Mesothelial cell of epicardium (in vitro differentiated cells): ENCODE data around the gene MGAT5B. TPM values are rescaled to one million over a fixed set of nuclear protein-coding genes. Genes with fewer than 3 reads are reported as not detected.

Experiments
- DNase-seq, 2 experiments: peaks; one replicate each; pipeline ENCODE4 v3.0.0; 2021; ENCODE audit warnings: low spot score in 2 of 2; ENCODE audit not compliant: unreplicated experiment in 2 of 2
- H3K27ac Mint-ChIP-seq: 2 replicates; pipeline ENCODE4 v1.8.0; 2021; ENCODE audit warnings: mixed read lengths
- H3K27me3 Mint-ChIP-seq: 2 replicates; pipeline ENCODE4 v1.8.0; 2021; ENCODE audit warnings: low read depth, mixed read lengths
- H3K36me3 Mint-ChIP-seq: 2 replicates; pipeline ENCODE4 v1.8.0; 2021; ENCODE audit warnings: mixed read lengths
- H3K4me1 Mint-ChIP-seq: 2 replicates; pipeline ENCODE4 v1.8.0; 2021; ENCODE audit warnings: mixed read lengths
- H3K4me3 Mint-ChIP-seq: 2 replicates; pipeline ENCODE4 v1.8.0; 2021; ENCODE audit warnings: mild to moderate bottlenecking, moderate library complexity, mixed read lengths
- H3K9me3 Mint-ChIP-seq: 2 replicates; pipeline ENCODE4 v1.8.0; 2021; ENCODE audit warnings: mixed read lengths
- total RNA-seq: library from RNA; stranded (reverse); gene quantifications from 3 replicates; pipeline ENCODE4 v1.2.1, GENCODE V29; 2021
- TF ChIP-seq, protein P1 (sequence below): fragments of 200-600 bp; sonication (generic); IDR thresholded peaks from one replicate; pipeline ENCODE4 v1.5.0; 2021; ENCODE audit warnings: antibody characterized with exemption; ENCODE audit not compliant: unreplicated experiment

MGAT5B gene
- total RNA-seq, 1 donor from 2014 or later = 0.78 TPM

DNA sequence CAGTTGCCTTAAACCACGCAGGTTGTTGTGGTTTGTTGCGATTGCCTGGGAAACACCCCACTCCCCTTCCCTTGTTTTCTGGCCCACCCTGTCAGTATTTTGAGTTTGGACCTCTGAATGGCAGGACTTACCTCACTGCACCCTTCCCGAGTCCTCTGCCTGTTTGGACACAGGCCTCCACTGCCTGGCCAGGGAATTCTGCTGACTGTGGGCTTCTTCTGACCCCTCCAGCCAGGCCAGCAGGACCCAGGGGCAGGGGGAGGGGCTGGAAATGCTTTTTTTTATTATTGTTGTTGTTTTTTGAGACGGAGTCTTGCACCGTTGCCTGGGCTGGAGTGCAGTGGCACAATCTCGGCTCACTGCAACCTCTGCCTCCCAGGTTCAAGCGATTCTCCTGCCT is 4.2 kb upstream of the MGAT5B start:
- no peaks in the 10 kb centered on the region for H3K36me3 Mint-ChIP-seq
- peaks cover 11% of the 10 kb centered on the region for H3K4me1 Mint-ChIP-seq
- H3K27me3 Mint-ChIP-seq = peaks cover 40% of the 10 kb centered on the region
- no peaks in the 10 kb centered on the region for H3K9me3 Mint-ChIP-seq
- no peak overlapping the region for H3K4me3 Mint-ChIP-seq
- no peak overlapping the region for H3K27ac Mint-ChIP-seq
- TF ChIP-seq, protein P1, sequence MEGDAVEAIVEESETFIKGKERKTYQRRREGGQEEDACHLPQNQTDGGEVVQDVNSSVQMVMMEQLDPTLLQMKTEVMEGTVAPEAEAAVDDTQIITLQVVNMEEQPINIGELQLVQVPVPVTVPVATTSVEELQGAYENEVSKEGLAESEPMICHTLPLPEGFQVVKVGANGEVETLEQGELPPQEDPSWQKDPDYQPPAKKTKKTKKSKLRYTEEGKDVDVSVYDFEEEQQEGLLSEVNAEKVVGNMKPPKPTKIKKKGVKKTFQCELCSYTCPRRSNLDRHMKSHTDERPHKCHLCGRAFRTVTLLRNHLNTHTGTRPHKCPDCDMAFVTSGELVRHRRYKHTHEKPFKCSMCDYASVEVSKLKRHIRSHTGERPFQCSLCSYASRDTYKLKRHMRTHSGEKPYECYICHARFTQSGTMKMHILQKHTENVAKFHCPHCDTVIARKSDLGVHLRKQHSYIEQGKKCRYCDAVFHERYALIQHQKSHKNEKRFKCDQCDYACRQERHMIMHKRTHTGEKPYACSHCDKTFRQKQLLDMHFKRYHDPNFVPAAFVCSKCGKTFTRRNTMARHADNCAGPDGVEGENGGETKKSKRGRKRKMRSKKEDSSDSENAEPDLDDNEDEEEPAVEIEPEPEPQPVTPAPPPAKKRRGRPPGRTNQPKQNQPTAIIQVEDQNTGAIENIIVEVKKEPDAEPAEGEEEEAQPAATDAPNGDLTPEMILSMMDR = no peak
- DNase-seq = no peak

DNA sequence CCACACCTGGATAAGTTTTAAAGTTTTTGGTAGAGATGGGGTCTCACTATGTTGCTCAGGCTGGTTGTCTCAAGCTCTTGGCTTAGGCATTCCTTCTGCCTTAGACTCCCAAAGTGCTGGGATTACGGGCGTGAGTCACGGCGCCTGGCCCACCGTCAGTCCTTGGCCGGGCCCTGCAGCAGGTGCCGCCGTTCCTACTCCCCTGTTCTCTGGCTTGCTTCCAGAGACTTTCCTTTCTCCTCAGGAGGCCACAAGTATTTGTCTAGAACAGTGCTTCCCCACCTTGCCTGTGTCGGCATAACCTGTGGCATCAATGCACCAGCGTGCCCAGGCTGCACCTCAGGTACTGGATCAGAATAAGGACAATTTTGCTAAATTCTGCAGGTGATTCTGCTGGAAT is 3.0 kb upstream of the MGAT5B start:
- H3K27me3 Mint-ChIP-seq = peaks cover 41% of the 10 kb centered on the region

DNA sequence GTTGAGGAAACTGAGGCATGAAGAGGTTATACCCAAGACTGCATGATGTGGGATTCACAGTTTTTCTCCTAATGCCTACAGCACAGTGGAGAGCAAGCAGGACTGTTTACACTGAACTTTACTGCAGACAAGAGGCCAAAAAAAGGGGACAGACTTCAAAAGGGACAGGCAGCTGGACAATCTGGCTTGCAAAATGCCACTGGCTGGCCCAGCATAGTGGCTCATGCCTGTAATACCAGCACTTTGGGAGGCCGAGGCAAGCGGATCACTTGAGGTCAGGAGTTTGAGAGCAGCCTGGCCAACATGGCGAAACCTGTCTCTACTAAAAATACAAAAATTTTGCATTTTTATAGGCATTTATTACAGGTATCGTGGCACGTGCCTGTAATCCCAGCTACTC is 2.0 kb upstream of the MGAT5B start:
- peaks cover 51% of the 10 kb centered on the region for H3K27me3 Mint-ChIP-seq
- H3K4me1 Mint-ChIP-seq = peaks cover 11% of the 10 kb centered on the region
- TF ChIP-seq, protein P1 = no peak
- DNase-seq = no peak
- H3K9me3 Mint-ChIP-seq = no peaks in the 10 kb centered on the region
- H3K27ac Mint-ChIP-seq = no peak overlapping the region
- H3K36me3 Mint-ChIP-seq = no peaks in the 10 kb centered on the region
- H3K4me3 Mint-ChIP-seq = no peak overlapping the region

More for the DNA sequence above, 3.0 kb upstream of the MGAT5B start:
- Mint-ChIP-seq H3K9me3 (no peaks in the 10 kb centered on the region), H3K4me3 (no peak overlapping the region), H3K36me3 (no peaks in the 10 kb centered on the region), H3K27ac (no peak overlapping the region), H3K4me1 (peaks cover 11% of the 10 kb centered on the region)
- TF ChIP-seq, protein P1 = no peak
- no peak for DNase-seq

DNA sequence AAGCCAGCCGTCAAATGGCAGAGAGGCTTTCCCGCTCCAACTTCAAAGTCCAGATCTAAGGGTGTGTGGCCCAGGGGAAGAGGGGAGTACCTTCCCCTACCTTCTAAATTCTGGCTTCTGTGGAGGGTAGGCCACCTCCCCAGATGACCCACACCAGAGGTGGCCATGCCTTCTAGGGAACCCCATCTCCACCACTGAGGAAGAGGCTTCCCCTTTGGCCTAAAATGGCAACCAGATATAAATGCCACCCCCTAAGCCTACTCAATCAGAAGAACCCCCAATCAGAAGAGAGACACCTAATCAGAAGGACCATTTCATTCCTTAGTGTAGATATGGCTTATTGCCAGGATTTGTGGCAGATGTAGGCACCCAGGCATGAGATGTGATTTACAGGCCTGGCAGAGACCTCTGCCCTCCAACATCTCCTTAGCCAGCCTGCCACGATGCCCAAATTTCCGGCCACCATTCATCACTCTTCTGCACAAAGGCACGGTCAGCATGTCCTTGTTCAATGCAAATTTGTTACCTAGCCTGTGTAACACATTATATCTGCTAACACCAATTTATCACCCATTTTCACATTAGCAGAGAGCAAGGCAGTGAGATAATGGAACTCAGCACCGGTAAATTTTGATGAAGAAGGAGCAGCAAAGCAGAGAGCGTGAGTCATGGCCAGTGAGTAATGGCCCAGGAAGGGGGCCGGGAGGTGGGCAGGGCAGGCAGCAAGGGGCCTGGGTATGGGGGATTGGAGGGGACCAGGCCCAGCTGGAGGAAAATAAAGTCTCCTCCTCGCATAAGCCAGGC is 1.2 kb upstream of the MGAT5B start:
- Mint-ChIP-seq H3K4me1 (peaks cover 11% of the 10 kb centered on the region), H3K9me3 (no peaks in the 10 kb centered on the region), H3K36me3 (no peaks in the 10 kb centered on the region), H3K4me3 (peak overlapping the region; percentile 71), H3K27me3 (peaks cover 53% of the 10 kb centered on the region), H3K27ac (no peak overlapping the region)
- DNase-seq = no peak
- TF ChIP-seq, protein P1 = no peak

DNA sequence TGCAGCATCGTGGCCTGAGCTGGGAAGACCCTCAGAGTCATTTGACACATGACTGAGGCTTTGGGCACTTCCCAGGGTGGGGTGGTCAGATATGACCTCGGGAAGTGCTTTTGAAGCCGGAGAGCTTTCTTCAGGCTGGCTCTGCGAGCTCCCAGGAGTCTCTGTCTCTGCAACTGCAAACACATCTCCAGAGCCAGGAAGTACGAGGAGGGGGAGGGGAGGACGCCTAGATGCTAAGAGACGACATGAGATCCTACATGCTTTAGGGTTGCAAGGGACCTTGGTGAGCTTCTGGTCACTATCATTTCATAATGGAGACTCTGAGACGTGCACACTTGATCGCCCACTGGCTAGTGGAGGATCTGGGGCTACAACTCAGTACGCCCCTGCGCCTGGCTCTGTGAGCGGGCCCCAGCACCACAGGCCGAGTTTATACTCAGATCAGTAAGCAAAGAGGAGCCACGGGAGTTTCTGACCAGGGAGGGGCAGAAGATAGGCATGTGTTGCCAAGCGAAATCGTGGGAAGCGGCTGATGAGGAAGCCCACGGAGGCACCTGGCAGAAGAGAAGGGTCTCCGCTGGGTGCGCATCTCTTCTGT is 527 bp upstream of the MGAT5B start:
- TF ChIP-seq, protein P1 = no peak
- H3K4me1 Mint-ChIP-seq = peaks cover 11% of the 10 kb centered on the region
- peaks cover 60% of the 10 kb centered on the region for H3K27me3 Mint-ChIP-seq
- H3K9me3 Mint-ChIP-seq = no peaks in the 10 kb centered on the region
- DNase-seq = no peak
- peak overlapping the region; percentile 71 for H3K4me3 Mint-ChIP-seq
- no peak overlapping the region for H3K27ac Mint-ChIP-seq
- H3K36me3 Mint-ChIP-seq = no peaks in the 10 kb centered on the region
